Tibial artery (tissue), 4 donors: Measurements from ENCODE around the gene MLLT3.

Source experiments
- DNase-seq, 2 donors: peaks; one replicate each; pipeline ENCODE4 v3.0.0-alpha.2; 2019
- H3K27ac ChIP-seq, 2 donors: fragments of 200-600 bp; sonication (generic) in 1 of 2; 1 replicate in 1 of 2; 2 replicates in 1 of 2; pipeline ENCODE4 v1.5.1; 2018 to 2019; ENCODE audit warnings: mild to moderate bottlenecking in 1 of 2
- H3K27me3 ChIP-seq, 2 donors: fragments of 200-600 bp; sonication (generic) in 1 of 2; one replicate each; pipeline versions ENCODE4 v1.5.1 to v1.6.0; 2016 to 2019
- H3K36me3 ChIP-seq, 3 donors: fragments of 200-600 bp; sonication (generic) in 2 of 3; one replicate each; pipeline ENCODE4 v1.5.1; 2016 to 2019; ENCODE audit warnings: mild to moderate bottlenecking in 2 of 3
- H3K4me1 ChIP-seq, 4 donors: fragments of 200-600 bp; sonication (generic) in 2 of 4; 1 replicate in 3 of 4; 2 replicates in 1 of 4; pipeline ENCODE4 v1.5.1; 2016 to 2019
- H3K4me3 ChIP-seq, 2 donors: fragments of 200-600 bp; sonication (generic) in 1 of 2; 1 replicate in 1 of 2; 2 replicates in 1 of 2; pipeline ENCODE4 v1.5.1; 2018 to 2019; ENCODE audit warnings: mild to moderate bottlenecking in 2 of 2
- H3K9me3 ChIP-seq, 3 donors: fragments of 200-600 bp; sonication (generic) in 1 of 3; one replicate each; pipeline ENCODE4 v1.5.1; 2016 to 2019
- intact Hi-C: fragments of 100-400 bp; cut with DNase I; formaldehyde crosslinking; loops from one replicate; pipeline ENCODE4 v1.15.0; 2023; ENCODE audit warnings: low total_unique reads
- TF ChIP-seq, protein P1 (sequence below), 2 experiments: fragments of 200-600 bp in 1 of 2; fragments of 450-650 bp in 1 of 2; IDR thresholded peaks; one replicate each; pipeline ENCODE4 v1.5.1; 2017 to 2019; ENCODE audit warnings: antibody characterized with exemption in 2 of 2, mild to moderate bottlenecking in 1 of 2, moderate library complexity in 1 of 2

Gene MLLT3

GRCh38 chr9:20538956-20539355 lies 83.3 kb downstream of the MLLT3 start:
- no peak overlapping the region for H3K4me3 ChIP-seq
- no peak overlapping the region for H3K27ac ChIP-seq
- no peaks in the 10 kb centered on the region for H3K27me3 ChIP-seq
- intact Hi-C loops: no loop called here
- DNase-seq: no peak
- H3K4me1 ChIP-seq: no peaks in the 10 kb centered on the region
- peaks cover 0 to 8% (median 0%) of the 10 kb centered on the region in 3 donors for H3K9me3 ChIP-seq
- no peaks in the 10 kb centered on the region for H3K36me3 ChIP-seq
- TF ChIP-seq, protein P1, sequence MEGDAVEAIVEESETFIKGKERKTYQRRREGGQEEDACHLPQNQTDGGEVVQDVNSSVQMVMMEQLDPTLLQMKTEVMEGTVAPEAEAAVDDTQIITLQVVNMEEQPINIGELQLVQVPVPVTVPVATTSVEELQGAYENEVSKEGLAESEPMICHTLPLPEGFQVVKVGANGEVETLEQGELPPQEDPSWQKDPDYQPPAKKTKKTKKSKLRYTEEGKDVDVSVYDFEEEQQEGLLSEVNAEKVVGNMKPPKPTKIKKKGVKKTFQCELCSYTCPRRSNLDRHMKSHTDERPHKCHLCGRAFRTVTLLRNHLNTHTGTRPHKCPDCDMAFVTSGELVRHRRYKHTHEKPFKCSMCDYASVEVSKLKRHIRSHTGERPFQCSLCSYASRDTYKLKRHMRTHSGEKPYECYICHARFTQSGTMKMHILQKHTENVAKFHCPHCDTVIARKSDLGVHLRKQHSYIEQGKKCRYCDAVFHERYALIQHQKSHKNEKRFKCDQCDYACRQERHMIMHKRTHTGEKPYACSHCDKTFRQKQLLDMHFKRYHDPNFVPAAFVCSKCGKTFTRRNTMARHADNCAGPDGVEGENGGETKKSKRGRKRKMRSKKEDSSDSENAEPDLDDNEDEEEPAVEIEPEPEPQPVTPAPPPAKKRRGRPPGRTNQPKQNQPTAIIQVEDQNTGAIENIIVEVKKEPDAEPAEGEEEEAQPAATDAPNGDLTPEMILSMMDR (IDR thresholded peaks at IDR 0.05): no peak

GRCh38 chr9:20538092-20538491 lies 84.2 kb downstream of the MLLT3 start:
- Histone ChIP-seq H3K27ac (no peak overlapping the region), H3K27me3 (no peaks in the 10 kb centered on the region), H3K36me3 (no peaks in the 10 kb centered on the region), H3K4me3 (no peak overlapping the region), H3K4me1 (no peaks in the 10 kb centered on the region), H3K9me3 (peaks cover 0 to 8% (median 0%) of the 10 kb centered on the region in 3 donors)
- no peak for DNase-seq
- intact Hi-C loops: no loop called here
- TF ChIP-seq, protein P1 (IDR thresholded peaks at IDR 0.05): no peak

DNA sequence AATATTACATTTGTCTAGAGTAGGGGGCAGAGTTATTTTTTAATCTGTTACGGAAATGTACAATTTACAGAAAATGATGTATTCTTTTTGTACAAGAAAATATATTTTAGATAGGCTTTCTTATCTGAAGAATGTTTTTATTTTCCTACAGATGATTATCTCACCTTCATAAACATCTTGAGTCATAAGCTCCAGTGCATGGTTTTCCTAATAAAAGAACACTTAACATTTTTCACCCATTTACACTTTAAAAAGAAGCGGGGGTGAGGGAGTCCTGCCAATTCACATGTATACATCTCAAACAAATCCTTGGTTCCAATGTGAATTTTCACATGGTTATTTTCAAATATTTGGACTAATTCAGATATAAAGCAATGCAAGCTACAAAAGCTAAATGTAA lies 85.0 kb downstream of the MLLT3 start:
- peaks cover 0 to 8% (median 0%) of the 10 kb centered on the region in 3 donors for H3K9me3 ChIP-seq
- no peaks in the 10 kb centered on the region for H3K27me3 ChIP-seq
- no peak overlapping the region for H3K27ac ChIP-seq
- H3K36me3 ChIP-seq: no peaks in the 10 kb centered on the region
- H3K4me3 ChIP-seq: no peak overlapping the region
- TF ChIP-seq, protein P1 (IDR thresholded peaks at IDR 0.05): no peak
- no peak for DNase-seq
- no peaks in the 10 kb centered on the region for H3K4me1 ChIP-seq
- intact Hi-C loops: no loop called here

DNA sequence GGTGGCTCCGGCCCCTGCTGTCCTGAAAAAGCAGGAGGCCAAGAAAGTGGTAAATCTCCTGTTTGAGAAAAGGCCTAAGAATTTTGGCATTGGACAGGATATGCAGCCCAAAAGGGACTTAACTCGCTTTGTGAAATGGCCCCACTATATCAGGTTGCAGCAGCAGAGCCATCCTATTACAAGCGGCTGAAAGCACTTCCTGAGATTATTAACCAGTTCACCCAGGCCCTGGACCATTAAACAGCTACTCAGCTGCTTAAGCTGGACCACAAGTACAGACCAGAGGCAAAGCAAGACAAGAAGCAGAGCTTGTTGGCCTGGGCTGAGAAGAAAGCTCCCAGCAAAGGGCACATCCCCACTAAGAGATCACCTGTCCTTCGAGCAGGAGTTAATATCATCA lies 89.7 kb downstream of the MLLT3 start:
- Histone ChIP-seq H3K9me3 (no peaks in the 10 kb centered on the region), H3K27ac (no peak overlapping the region), H3K4me3 (no peak overlapping the region), H3K36me3 (no peaks in the 10 kb centered on the region), H3K4me1 (no peaks in the 10 kb centered on the region), H3K27me3 (no peaks in the 10 kb centered on the region)
- no peak for DNase-seq
- TF ChIP-seq, protein P1 (IDR thresholded peaks at IDR 0.05): no peak
- intact Hi-C loops: no loop called here

- no peaks in the 10 kb centered on the region for H3K9me3 ChIP-seq
- intact Hi-C loops: no loop called here
- no peak for DNase-seq
- H3K4me1 ChIP-seq: peaks cover 0 to 7% (median 0%) of the 10 kb centered on the region in 4 donors
- H3K36me3 ChIP-seq: no peaks in the 10 kb centered on the region
- TF ChIP-seq, protein P1 (IDR thresholded peaks at IDR 0.05): no peak
- no peaks in the 10 kb centered on the region for H3K27me3 ChIP-seq
- H3K27ac ChIP-seq: no peak overlapping the region
- no peak overlapping the region for H3K4me3 ChIP-seq
Observed at GRCh38 chr9:20529837-20530236, 92.5 kb downstream of the MLLT3 start.

DNA sequence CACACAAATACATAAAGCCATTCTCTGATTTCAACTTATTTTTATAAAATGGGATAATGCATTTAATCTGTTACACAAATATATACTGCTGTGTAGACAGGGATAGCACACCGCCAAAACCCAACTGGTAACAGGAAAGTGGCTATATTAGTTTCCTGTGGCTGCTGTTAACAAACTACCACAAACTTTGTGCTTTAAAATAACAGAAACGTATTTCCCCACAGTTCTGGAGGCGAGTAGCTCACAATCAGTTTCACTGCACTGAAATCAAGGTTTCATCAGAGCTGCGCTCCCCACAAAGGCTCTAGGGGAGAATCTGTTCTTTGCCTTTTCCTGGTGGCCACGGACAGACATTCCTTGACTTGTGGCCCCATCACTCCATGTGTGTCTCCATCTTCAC lies 94.0 kb downstream of the MLLT3 start:
- Histone ChIP-seq H3K27ac (no peak overlapping the region), H3K27me3 (no peaks in the 10 kb centered on the region), H3K4me3 (no peak overlapping the region), H3K36me3 (no peaks in the 10 kb centered on the region), H3K9me3 (no peaks in the 10 kb centered on the region), H3K4me1 (peaks cover 0 to 7% (median 0%) of the 10 kb centered on the region in 4 donors)
- TF ChIP-seq, protein P1 (IDR thresholded peaks at IDR 0.05): no peak
- no peak for DNase-seq
- intact Hi-C loops: no loop called here
